Peyer's patch (tissue), 4 donors: ENCODE data around the gene PCYT2. TPM values are rescaled to one million over a fixed set of nuclear protein-coding genes. Genes with fewer than 3 reads are reported as not detected.
"Not testable (repeated sequence)": the region's sequence is repeated elsewhere in the genome, so short reads cannot be mapped to it uniquely, and the experiment has no call there.

Experiments
- DNase-seq, 3 donors: peaks; one replicate each; pipeline ENCODE4 v3.0.0-alpha.2; 2017 to 2019
- H3K27ac ChIP-seq, 4 donors: fragments of 200-600 bp; sonication (generic); one replicate each; pipeline ENCODE4 v1.5.1; 2016 to 2019
- H3K27me3 ChIP-seq, 2 donors: fragments of 200-600 bp; sonication (generic); one replicate each; pipeline ENCODE4 v1.5.1; 2019
- H3K36me3 ChIP-seq, 3 donors: fragments of 200-600 bp; sonication (generic); one replicate each; pipeline ENCODE4 v1.5.1; 2016 to 2019
- H3K4me1 ChIP-seq, 4 donors: fragments of 200-600 bp; sonication (generic); one replicate each; pipeline ENCODE4 v1.5.1; 2016 to 2019
- H3K4me3 ChIP-seq, 4 donors: fragments of 200-600 bp; sonication (generic); 1 replicate in 3 of 4; 2 replicates in 1 of 4; pipeline ENCODE4 v1.5.1; 2016 to 2019; ENCODE audit warnings: mild to moderate bottlenecking in 1 of 4
- H3K9me3 ChIP-seq, 4 donors: fragments of 200-600 bp; sonication (generic); one replicate each; pipeline ENCODE4 v1.5.1; 2016 to 2019; ENCODE audit warnings: mild to moderate bottlenecking in 1 of 4
- POLR2A ChIP-seq, 2 donors: fragments of 450-650 bp; IDR thresholded peaks; one replicate each; pipeline ENCODE4 v1.5.1; 2017; ENCODE audit warnings: antibody characterized with exemption in 2 of 2, mild to moderate bottlenecking in 2 of 2, moderate library complexity in 2 of 2
- total RNA-seq, 4 donors: library from RNA; depleted of rRNA; stranded (reverse); fragments of >200 nt; gene quantifications; one replicate each; pipeline ENCODE4 v1.1.0, GENCODE V29; 2016
- TF ChIP-seq, protein P1 (sequence below), 6 experiments: fragments of 450-650 bp in 4 of 6; fragments of 200-600 bp in 2 of 6; sonication (generic) in 1 of 6; IDR thresholded peaks; one replicate each; pipeline ENCODE4 v1.5.1; 2017 to 2019; ENCODE audit warnings: antibody characterized with exemption in 6 of 6, mild to moderate bottlenecking in 3 of 6, moderate library complexity in 1 of 6

Gene PCYT2
- total RNA-seq, 4 donors from 2014 or later: 67.7 to 297 (median 179) TPM

DNA sequence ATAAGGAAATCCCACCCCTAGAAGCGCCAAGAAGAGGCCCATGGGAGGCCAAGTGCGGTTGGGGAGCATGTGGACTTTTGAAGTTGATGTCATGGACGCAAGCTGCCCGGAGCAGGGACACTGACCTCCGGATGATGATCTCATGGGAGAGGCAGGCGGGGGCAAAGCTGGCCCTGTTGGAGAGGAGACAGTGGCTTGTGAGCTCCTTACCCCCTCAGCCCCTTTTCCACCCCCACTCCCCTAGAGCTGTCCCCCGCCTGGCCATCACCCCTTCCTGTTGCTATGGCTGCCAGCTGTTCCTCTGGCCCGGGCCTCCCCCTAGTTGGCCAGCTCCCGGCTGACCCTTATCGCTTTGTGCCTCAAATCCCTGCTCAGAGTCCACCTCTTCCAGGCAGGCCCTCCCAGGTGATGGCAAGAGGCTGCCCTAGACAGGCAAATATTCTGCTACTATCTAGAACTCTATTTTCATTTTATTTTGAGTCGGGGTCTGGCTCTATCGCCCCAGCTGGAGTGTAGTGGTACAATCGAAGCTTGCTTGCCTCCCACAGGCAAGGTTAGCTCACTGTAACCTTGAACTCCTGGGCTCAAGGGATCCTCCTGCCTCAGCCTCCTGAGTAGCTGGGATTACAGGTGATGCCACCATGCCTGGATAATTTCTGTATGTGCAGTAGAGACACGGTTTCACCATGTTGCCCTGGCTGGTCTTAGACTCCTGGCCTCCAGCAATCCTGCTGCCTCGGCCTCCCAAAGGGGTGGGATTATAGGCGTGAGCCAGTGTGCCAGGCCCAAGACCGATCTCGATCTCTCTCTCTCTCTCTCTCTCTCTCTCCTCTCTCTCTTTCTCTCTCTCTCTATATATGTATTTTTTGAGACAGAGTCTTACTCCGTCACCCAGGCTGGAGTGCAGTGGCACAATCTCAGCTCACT, 43.2 kb upstream of the PCYT2 start:
- Histone ChIP-seq H3K9me3 (no peaks in the 10 kb centered on the region), H3K27ac (no peak overlapping the region), H3K27me3 (peaks cover 0 to 7% of the 10 kb centered on the region in 2 donors), H3K4me3 (no peak overlapping the region), H3K4me1 (peaks cover 0 to 4% (median 1%) of the 10 kb centered on the region in 4 donors), H3K36me3 (no peaks in the 10 kb centered on the region)
- TF ChIP-seq POLR2A (IDR thresholded peaks at IDR 0.05): no peak
- TF ChIP-seq, protein P1, sequence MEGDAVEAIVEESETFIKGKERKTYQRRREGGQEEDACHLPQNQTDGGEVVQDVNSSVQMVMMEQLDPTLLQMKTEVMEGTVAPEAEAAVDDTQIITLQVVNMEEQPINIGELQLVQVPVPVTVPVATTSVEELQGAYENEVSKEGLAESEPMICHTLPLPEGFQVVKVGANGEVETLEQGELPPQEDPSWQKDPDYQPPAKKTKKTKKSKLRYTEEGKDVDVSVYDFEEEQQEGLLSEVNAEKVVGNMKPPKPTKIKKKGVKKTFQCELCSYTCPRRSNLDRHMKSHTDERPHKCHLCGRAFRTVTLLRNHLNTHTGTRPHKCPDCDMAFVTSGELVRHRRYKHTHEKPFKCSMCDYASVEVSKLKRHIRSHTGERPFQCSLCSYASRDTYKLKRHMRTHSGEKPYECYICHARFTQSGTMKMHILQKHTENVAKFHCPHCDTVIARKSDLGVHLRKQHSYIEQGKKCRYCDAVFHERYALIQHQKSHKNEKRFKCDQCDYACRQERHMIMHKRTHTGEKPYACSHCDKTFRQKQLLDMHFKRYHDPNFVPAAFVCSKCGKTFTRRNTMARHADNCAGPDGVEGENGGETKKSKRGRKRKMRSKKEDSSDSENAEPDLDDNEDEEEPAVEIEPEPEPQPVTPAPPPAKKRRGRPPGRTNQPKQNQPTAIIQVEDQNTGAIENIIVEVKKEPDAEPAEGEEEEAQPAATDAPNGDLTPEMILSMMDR (IDR thresholded peaks at IDR 0.05): no peak
- DNase-seq: no peak

GRCh38 chr17:81953443-81953842, 42.2 kb upstream of the PCYT2 start:
- not testable (repeated sequence) for H3K27ac ChIP-seq, H3K9me3 ChIP-seq, DNase-seq, H3K27me3 ChIP-seq, H3K36me3 ChIP-seq, H3K4me1 ChIP-seq, H3K4me3 ChIP-seq
- TF ChIP-seq, protein P1 (IDR thresholded peaks at IDR 0.05): peak in 2 of 6 experiments; percentile 2 to 16

DNA sequence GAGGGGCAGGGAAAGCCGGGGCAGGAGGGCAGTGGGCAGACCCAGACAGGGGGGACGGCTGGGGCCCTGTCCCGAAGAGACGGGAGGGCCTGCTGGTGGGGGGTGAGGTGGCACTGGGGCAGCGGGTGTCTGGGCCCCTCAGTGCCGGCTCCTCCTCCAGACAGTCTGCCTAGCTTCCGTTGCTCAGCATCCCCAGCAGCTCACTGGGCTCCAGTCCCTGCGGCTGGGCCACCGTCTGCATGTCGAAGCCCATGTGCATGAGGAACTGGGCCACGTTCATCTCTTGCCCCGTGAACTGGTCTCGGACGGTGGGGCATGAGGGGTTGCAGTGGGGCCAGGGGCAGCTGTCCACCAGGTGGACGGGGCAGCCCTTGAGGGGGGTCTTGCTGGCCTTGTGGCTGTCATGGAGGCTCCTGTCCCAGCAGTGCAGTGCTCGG, 41.6 kb upstream of the PCYT2 start:
- Histone ChIP-seq H3K27me3 (no peaks in the 10 kb centered on the region), H3K4me1 (no peaks in the 10 kb centered on the region), H3K9me3 (no peaks in the 10 kb centered on the region), H3K27ac (no peak overlapping the region), H3K4me3 (no peak overlapping the region), H3K36me3 (no peaks in the 10 kb centered on the region)
- TF ChIP-seq POLR2A (IDR thresholded peaks at IDR 0.05): no peak
- TF ChIP-seq, protein P1 (IDR thresholded peaks at IDR 0.05): no peak
- no peak for DNase-seq

DNA sequence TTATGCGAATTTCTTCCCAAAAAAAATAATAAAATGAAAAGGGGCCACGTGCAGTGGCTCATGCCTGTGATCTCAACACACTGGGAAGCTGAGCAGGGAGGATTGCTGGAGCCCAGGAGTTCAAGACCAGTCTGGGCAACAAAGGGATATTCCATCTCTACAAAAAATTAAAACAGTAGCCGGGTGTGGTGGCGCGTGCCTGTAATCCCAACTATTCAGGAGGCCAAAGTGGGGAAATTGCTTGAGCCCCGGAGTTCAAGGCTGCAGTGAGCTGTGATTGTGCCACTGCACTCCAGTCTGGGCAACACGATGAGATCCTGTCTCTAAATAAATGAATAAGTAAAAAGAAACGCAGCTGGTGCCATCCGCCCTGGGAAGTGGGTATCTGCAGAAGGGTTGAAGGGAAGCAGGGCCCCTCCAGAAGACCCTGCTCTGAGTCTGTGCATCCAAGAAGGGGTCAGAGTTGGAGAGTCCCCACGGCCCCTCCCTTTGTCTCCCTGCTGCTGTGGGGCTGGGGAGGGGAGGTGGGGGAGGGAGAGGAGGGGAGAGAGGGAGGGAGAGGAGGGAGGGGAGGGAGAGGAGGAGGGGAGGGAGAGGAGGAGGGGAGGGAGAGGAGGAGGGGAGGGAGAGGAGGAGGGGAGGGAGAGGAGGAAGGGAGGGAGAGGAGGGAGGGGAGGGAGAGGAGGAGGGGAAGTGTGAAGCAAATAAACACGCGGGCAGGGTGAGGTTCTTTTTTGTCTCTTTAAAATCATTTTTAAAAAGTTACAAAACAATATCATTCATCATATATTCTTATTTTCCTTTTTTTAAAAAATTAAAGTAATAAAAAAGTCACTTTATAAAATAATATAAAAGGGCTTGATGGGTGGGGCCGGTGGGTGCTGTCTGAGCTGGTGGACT, 40.8 kb upstream of the PCYT2 start:
- TF ChIP-seq, protein P1 (IDR thresholded peaks at IDR 0.05): no peak
- TF ChIP-seq POLR2A (IDR thresholded peaks at IDR 0.05): no peak
- no peaks in the 10 kb centered on the region for H3K9me3 ChIP-seq
- DNase-seq: no peak
- no peaks in the 10 kb centered on the region for H3K36me3 ChIP-seq
- H3K27me3 ChIP-seq: no peaks in the 10 kb centered on the region
- H3K4me3 ChIP-seq: no peak overlapping the region
- H3K27ac ChIP-seq: no peak overlapping the region
- H3K4me1 ChIP-seq: no peaks in the 10 kb centered on the region

DNA sequence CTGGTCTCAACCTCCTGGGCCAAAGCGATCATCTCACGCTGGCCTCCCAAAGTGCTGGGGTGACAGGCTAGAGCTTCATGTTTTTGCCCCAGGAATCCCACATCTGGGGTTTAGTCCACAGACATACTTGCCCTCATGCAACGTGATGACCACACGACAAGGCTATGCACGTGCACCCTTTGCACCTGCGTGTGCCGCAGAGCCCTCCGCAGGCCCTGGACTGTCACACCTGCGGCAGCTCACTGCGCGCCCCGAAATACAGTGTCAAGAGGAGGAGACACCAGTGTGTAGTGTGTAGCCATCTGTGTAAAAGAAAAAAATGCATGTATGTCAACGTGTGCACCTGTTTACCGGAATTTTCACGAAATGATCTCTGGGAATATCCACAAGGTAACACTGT, 39.3 kb upstream of the PCYT2 start:
- no peak overlapping the region for H3K27ac ChIP-seq
- TF ChIP-seq POLR2A (IDR thresholded peaks at IDR 0.05): no peak
- TF ChIP-seq, protein P1 (IDR thresholded peaks at IDR 0.05): no peak
- no peak for DNase-seq
- no peaks in the 10 kb centered on the region for H3K36me3 ChIP-seq
- no peaks in the 10 kb centered on the region for H3K27me3 ChIP-seq
- H3K4me3 ChIP-seq: no peak overlapping the region
- H3K4me1 ChIP-seq: no peaks in the 10 kb centered on the region
- no peaks in the 10 kb centered on the region for H3K9me3 ChIP-seq
